Erythroblast (primary cell): ENCODE measurements around the gene PAFAH1B2.

Experiments used
- GATA1 ChIP-seq: IDR thresholded peaks from 2 replicates; pipeline ENCODE4 v1.6.1; 2011; ENCODE audit warnings: low read depth, mild to moderate bottlenecking, control low read depth, low read length, moderate library complexity
- POLR2A ChIP-seq: IDR thresholded peaks from 2 replicates; pipeline ENCODE4 v1.6.1; 2011; ENCODE audit warnings: mild to moderate bottlenecking, low read length

DNA sequence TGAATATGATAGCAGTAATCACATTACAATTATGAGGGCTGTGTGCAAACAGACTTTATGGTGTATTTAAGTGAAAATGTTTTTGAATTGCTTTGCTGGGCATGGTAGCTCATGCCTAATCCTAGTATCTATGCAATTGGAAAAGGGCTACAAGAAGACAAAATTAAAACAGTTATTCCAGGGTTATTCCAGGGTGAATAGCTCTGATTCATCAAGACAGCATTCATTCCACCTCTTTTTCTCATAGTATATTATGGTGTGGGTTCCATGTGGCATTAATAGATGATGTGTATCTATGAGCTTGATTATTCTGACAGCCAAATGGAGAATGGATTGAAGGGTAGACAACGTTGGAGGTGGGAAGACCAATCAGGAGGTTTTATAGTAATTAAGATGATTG, 22.4 kb downstream of the PAFAH1B2 start:
- no peak for TF ChIP-seq GATA1
- TF ChIP-seq POLR2A = no peak
